NCI-H2196 (cell line): Measurements from ENCODE around the gene SLC6A17.
A peak's percentile ranks its signal among the peaks of the same experiment; 100 is the strongest.

ENCODE experiments used
- DNase-seq: peaks from one replicate; lab custom pipeline; 2025; ENCODE audit not compliant: unreplicated experiment; lab: John Stamatoyannopoulos, UW

SLC6A17 gene

GRCh38 chr1:110201157-110201825 lies 51.0 kb downstream of the SLC6A17 start:
- DNase-seq: no peak

DNA sequence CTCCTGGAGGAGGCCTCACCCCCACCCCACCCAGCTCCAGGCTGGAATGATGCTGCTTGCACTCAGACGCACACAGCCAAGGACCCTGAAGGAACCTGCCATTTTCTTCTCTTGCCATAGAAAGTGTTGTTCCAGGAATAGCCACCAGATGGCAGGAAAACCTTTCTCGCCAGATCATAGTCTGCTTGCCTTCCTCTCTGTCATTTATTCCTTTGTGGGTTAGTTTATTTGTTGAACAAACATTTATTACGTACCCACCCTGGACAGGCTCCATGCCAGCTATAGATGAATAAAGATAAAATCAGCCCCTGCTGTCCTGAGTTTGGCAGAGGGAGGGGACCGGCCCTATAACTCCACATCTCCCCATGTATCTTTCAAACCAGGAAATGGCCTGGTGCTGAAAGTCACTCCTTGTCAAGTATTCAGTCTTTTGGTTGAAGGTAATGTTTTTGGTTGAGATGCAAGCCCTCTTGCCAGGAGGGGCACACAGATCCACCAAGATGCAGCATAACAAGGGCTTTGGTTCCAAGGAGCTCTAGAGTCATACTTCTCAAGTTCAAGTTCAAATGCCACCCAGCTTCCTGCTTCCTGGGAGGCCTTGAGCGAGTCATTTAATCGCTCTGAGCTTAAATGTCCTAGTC lies 52.8 kb downstream of the SLC6A17 start:
- DNase-seq: peak; percentile 87

DNA sequence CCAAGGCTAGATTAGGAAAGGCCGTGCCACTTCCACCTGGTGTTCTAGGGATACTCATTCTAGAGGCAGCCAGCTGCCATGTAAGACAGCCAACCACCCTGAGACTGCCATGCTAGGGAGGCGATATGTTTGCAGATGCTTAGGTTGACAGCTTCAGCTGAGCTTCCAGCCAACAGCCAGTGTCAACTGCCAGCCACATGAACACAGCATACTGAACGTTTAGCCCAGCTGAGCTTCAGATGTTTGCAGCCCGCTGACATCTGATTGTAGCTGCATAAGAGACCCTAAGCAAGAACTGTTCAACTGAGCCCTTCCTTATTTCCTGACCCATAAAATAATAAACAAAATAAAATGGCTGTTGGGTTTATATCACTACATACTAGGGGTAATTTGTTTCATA lies 54.9 kb downstream of the SLC6A17 start:
- DNase-seq: peak; percentile 43

- no peak for DNase-seq
Observed at GRCh38 chr1:110205591-110206155, 55.4 kb downstream of the SLC6A17 start.

DNA sequence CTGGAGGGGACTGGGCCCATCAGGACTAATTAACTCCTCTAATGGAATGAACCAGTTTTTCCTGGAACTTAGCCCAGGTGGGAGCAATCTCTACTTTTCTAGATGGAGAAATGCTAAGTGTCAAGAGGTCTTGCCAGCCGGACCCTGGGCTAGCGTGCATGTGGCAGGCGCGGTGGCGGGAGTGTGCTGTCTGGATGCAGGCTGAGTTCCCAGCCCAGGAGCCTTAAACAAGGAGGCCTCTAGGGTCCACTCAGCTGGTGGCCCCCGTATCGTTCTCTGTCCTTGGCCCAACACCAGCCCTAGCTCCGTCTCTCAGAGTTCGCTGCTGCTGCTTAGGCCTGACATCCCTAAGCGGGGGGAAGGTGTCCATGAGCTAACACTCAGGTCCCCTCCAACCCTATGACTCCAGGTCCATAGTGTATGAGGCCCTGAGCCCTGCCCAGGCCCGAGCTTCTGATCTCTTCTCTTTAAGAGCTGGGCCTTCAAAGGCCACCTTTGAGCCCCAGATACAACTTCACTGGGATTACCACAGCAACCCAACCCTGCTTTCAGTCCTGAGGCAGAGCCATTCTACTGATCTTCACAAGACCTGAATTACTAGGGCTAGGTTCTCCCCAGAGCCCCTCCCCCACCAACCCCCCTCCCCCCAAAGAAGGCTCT lies 56.1 kb downstream of the SLC6A17 start:
- DNase-seq: no peak

DNA sequence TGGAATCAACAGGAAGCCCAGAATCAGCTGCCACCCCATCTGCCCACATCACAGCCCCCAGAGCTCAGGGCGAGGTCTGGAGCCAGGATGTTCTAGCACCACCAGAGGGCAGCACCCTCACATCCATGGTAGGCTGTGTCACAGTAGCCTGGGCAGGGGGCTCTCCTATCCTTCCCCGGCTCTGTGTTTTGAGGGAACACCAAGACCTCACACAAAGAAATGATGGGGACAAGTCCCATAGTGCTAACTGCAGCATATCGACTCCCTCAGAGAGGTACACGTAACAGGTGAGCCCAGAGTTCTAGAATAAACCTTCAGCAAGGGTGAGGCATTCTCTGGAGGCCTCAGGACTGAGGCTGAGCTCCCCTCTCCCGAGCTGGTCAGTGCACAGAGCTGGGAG lies 57.5 kb downstream of the SLC6A17 start:
- DNase-seq: peak; percentile 74

DNA sequence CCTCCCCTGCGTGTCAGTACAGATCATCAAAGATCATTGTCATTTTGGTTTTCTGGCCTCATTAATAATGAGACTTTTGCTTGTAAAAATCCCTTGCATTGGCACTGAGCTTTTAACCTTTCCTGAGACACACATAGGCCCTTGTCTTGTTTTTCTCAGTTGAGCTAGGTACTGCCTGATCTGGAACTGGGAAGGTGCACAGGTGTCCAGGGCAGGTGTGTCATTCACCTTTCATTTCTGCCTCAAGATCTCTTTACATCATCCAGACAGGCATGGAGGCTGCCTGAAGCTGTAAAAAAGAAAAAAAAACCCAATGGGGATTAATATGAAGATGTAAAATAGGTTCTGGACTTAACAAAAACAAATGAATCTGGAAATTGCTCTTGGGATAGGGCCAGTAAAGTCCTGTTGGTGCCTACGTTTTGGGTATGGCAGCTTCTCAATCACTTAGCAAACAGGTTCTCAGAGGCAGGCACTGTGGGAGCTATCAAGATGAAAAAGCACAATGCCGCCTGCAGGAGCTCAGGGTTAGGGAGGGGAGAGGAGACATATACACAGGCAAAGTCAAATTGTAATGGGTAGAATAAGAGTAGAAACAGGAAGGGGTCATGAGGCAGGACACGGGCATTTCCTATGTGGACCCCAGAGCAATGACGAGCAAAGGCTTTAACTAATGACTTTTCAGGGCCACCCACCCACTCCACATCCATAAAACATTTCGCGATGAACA lies 58.8 kb downstream of the SLC6A17 start:
- DNase-seq: no peak

- DNase-seq: peak; percentile 86
Observed at GRCh38 chr1:110209715-110210603, 59.7 kb downstream of the SLC6A17 start, which contains the start of gene KCNC4. Gene KCNC4, plus strand, starts transcription at chr1:110210314. Its CDS starts 1,186 bp downstream, at chr1:110211500.

GRCh38 chr1:110210604-110211495 lies 60.6 kb downstream of the SLC6A17 start:
- no peak for DNase-seq

GRCh38 chr1:110211496-110212168 lies 61.3 kb downstream of the SLC6A17 start:
- no peak for DNase-seq

DNA sequence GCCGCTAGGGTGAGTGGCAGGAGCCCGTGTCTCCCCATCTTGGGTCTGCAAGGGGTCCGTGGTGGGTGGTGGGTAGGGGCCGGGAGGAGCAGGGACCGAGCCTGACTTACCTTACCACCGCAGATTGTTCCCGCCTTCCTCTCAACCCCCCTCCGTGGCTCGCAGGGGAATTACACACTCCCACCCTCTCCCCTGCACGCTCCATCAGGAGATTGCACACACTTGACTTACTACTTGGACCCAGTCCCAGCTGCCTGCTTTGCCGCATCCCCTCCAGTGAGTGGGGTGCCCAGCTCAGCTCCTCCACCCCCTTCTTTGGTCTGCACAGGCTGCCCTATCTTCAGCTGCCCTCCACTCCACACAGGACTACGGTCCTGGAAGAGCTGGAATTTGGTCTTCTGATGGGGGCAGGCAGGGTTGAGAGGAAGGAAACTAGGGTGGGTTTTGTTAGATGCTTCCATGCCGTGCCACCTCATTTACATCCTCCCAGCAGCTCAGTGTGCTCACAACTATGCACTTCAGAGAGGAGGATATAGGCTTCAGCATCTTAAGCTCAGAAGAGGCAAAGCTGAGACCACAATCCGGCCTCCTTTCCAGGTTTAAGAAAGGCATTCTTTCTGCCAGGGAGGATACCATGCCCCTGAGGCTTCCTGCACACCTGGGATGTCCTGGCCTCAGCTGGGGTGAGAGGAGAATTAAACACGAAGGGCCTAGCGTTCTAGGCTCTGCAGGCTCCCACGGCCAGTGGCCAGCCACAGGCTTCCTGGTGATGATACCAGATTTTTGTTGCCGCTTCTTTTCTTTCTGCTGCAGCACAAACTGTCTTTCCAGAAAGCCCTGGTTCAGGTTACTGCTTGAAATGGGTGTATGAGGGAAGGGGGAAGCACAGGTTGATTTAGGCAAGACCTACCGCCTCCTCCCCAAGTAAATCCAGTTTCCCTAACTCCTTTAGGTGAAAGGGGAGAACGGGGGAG lies 62.2 kb downstream of the SLC6A17 start:
- peak; percentile 30 for DNase-seq

GRCh38 chr1:110213143-110213540 lies 62.8 kb downstream of the SLC6A17 start:
- DNase-seq: no peak

DNA sequence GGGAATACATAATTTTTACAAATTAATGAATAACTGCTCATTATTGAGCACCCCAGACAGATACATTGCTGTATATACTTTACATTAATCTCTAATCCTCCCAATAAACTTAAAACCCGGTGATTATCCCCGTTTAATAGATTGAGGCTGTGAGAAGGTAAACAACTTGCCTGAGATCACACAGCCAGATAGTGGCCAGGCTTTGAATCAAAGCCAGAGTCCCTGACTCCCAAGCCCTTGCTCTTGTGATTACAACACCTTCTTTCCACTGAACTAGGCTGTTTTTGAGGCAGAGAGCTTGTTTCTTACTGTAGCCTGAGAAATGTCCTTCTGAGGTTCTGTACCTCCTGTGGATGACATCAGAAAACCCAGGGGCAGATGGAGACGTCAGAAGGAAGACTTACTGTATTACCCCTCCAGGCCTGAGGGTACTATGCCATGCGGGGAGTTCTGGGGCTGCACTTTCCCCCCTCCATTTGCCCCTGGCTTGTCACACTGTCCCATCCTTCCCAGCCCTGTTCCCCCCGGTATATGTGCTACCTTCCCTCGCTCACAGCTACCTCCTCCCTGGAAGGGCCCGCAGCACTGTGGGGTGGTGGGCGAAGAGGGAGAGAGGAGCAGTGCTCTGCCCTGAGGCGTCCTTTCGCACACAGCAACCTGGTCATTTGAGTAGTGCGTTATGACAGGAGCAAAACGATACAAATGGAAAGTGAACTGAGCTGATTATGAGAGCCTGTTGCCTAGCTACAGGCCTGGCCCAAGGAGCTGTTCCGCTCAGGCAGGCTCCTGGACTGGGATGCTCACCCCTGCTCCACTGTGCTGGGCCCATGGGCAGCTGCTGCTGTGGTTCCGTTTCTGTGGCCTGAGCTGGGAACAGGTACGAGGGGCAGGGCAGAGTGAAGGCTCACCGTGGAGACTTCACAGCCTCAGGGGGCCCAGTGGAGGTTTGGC lies 64.4 kb downstream of the SLC6A17 start:
- DNase-seq: no peak

DNA sequence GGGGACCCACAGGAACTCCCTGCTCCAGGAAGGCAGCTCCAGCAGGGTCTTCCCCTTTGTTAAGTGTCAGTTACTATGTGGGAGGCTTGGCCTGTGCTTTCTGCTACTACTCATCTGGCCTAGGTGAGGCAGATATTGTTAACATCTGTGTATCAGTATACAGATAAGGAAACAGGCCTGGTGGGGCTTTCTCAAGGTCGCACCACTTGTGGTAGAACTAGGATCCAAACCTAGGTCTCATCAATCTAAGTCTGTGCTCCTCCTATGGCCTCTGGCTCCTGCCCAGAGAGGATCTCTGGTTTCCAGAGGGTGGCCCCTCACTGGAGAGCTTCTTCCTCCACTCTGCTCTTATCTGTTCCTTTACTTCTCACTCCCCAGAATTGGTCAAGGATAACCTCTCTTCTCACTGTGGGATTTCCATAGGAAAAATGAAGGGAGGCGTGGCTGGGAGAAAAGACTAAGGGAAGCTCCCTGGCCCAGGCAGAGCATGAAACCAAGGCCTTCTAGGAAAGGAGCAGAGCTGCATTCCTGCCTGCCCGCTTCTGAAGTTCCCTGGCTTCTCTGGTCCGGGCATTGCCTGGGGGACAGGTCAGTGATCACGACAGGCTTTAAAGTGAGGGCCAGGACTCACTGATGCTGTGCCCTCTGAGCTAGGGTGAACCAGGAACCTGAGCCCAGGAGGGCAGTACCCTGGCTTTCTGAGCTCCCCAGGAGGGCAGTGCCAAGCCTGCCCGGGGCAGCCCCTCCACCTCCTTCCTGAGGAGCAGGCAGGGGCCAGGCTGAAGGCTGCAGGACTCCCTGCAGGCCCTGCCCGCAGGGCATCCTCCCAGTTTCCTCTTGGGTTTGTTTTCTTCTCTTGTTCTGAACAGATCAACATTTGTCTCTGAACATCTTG lies 65.6 kb downstream of the SLC6A17 start:
- no peak for DNase-seq

GRCh38 chr1:110216844-110217444 lies 66.7 kb downstream of the SLC6A17 start:
- no peak for DNase-seq
